ENCODE results near the gene MUC21. TPM values are rescaled to one million over a fixed set of nuclear protein-coding genes. Genes with fewer than 3 reads are reported as not detected.

The MUC21 gene
- total and polyA plus RNA-seq, 4 experiments from 2014 or later: not detected

GRCh38 chr6:30985490-30985889 is 2.0 kb downstream of the MUC21 start:
- Mint-ChIP-seq H3K4me1 (peaks cover 6 to 7% (median 6%) of the 10 kb centered on the region in 4 donors), H3K36me3 (no peaks in the 10 kb centered on the region), H3K27ac (no peak overlapping the region), H3K4me3 (no peak overlapping the region), H3K27me3 (peaks cover 22 to 23% of the 10 kb centered on the region in 2 donors), H3K9me3 (no peaks in the 10 kb centered on the region)
- Histone ChIP-seq H3K4me1 (ENCODE audit: insufficient read depth, low read length) (peaks cover 8% of the 10 kb centered on the region), H3K9me3 (ENCODE audit: control insufficient read depth in 1 of 2, low read length in 2 of 2) (no peaks in the 10 kb centered on the region), H3K27me3 (ENCODE audit: insufficient read depth, low read length) (no peaks in the 10 kb centered on the region), H3K27ac (ENCODE audit: low read depth, low read length) (no peak overlapping the region), H3K36me3 (ENCODE audit: insufficient read depth, low read length) (no peaks in the 10 kb centered on the region), H3K4me3 (ENCODE audit: low read length in 2 of 2) (no peak overlapping the region)
- intact Hi-C loops (cut with micrococcal nuclease): no loop called here
- POLR2A ChIA-PET (ENCODE audit: partially characterized antibody): no interaction called here
- CTCF ChIA-PET (ENCODE audit: partially characterized antibody): no interaction called here
- no peak for DNase-seq

- no peak overlapping the region for H3K4me3 ChIP-seq (ENCODE audit: low read length in 2 of 2)
- Mint-ChIP-seq H3K27ac (no peak overlapping the region), H3K36me3 (no peaks in the 10 kb centered on the region), H3K4me1 (peaks cover 9 to 13% (median 11%) of the 10 kb centered on the region in 4 donors), H3K4me3 (no peak overlapping the region), H3K9me3 (no peaks in the 10 kb centered on the region), H3K27me3 (peaks cover 13 to 19% of the 10 kb centered on the region in 2 donors)
- intact Hi-C loops (cut with micrococcal nuclease): no loop called here
- POLR2A ChIA-PET (ENCODE audit: partially characterized antibody): no interaction called here
- H3K27me3 ChIP-seq (ENCODE audit: insufficient read depth, low read length): no peaks in the 10 kb centered on the region
- H3K27ac ChIP-seq (ENCODE audit: low read depth, low read length): no peak overlapping the region
- peaks cover 13% of the 10 kb centered on the region for H3K4me1 ChIP-seq (ENCODE audit: insufficient read depth, low read length)
- no peaks in the 10 kb centered on the region for H3K36me3 ChIP-seq (ENCODE audit: insufficient read depth, low read length)
- CTCF ChIA-PET (ENCODE audit: partially characterized antibody): no interaction called here
- H3K9me3 ChIP-seq (ENCODE audit: control insufficient read depth in 1 of 2, low read length in 2 of 2): no peaks in the 10 kb centered on the region
- DNase-seq: no peak
Observed at GRCh38 chr6:30987304-30987703, 3.8 kb downstream of the MUC21 start.

- no peak overlapping the region for H3K4me3 Mint-ChIP-seq
- DNase-seq: no peak
- ChIA-PET POLR2A (ENCODE audit: partially characterized antibody) (no interaction called here), CTCF (ENCODE audit: partially characterized antibody) (no interaction called here)
- H3K27me3 Mint-ChIP-seq: peaks cover 4 to 8% of the 10 kb centered on the region in 2 donors
- Histone ChIP-seq H3K4me1 (ENCODE audit: insufficient read depth, low read length) (peaks cover 13% of the 10 kb centered on the region), H3K36me3 (ENCODE audit: insufficient read depth, low read length) (no peaks in the 10 kb centered on the region), H3K4me3 (ENCODE audit: low read length in 2 of 2) (no peak overlapping the region), H3K9me3 (ENCODE audit: control insufficient read depth in 1 of 2, low read length in 2 of 2) (no peaks in the 10 kb centered on the region), H3K27ac (ENCODE audit: low read depth, low read length) (no peak overlapping the region), H3K27me3 (ENCODE audit: insufficient read depth, low read length) (no peaks in the 10 kb centered on the region)
- intact Hi-C loops (cut with micrococcal nuclease): no loop called here
- no peaks in the 10 kb centered on the region for H3K9me3 Mint-ChIP-seq
- H3K27ac Mint-ChIP-seq: no peak overlapping the region
- no peaks in the 10 kb centered on the region for H3K36me3 Mint-ChIP-seq
- H3K4me1 Mint-ChIP-seq: peaks cover 7 to 13% (median 10%) of the 10 kb centered on the region in 4 donors
Observed at GRCh38 chr6:30988209-30988825, 4.8 kb downstream of the MUC21 start.

- H3K27ac Mint-ChIP-seq: peak overlapping the region in 5 of 7 donors; percentile 7 to 78 (median 64)
- Histone ChIP-seq H3K4me3 (ENCODE audit: low read length in 2 of 2) (no peak overlapping the region), H3K4me1 (ENCODE audit: insufficient read depth, low read length) (peaks cover 13% of the 10 kb centered on the region), H3K36me3 (ENCODE audit: insufficient read depth, low read length) (no peaks in the 10 kb centered on the region), H3K9me3 (ENCODE audit: control insufficient read depth in 1 of 2, low read length in 2 of 2) (no peaks in the 10 kb centered on the region), H3K27ac (ENCODE audit: low read depth, low read length) (no peak overlapping the region), H3K27me3 (ENCODE audit: insufficient read depth, low read length) (no peaks in the 10 kb centered on the region)
- ChIA-PET POLR2A (ENCODE audit: partially characterized antibody) (no interaction called here), CTCF (ENCODE audit: partially characterized antibody) (no interaction called here)
- peak in 4 of 5 donors; percentile 14 to 42 (median 16) for DNase-seq
- intact Hi-C loops (cut with micrococcal nuclease): no loop called here
- peaks cover 0 to 4% (median 0%) of the 10 kb centered on the region in 8 donors for H3K9me3 Mint-ChIP-seq
- H3K36me3 Mint-ChIP-seq: no peaks in the 10 kb centered on the region
- peaks cover 1% of the 10 kb centered on the region in 2 donors for H3K27me3 Mint-ChIP-seq
- H3K4me3 Mint-ChIP-seq: peak overlapping the region; percentile 71 to 90 (median 78)
- H3K4me1 Mint-ChIP-seq: peaks cover 7 to 13% (median 10%) of the 10 kb centered on the region in 4 donors
Observed at GRCh38 chr6:30990422-30991086, 7.0 kb downstream of the MUC21 start.

GRCh38 chr6:30991891-30992290 is 8.4 kb downstream of the MUC21 start:
- CTCF ChIA-PET (ENCODE audit: partially characterized antibody): no interaction called here
- H3K4me3 Mint-ChIP-seq: no peak overlapping the region

GRCh38 chr6:30997301-30997700 is 13.8 kb downstream of the MUC21 start:
- intact Hi-C loops (cut with micrococcal nuclease): no loop called here
- POLR2A ChIA-PET (ENCODE audit: partially characterized antibody): no interaction called here
- Histone ChIP-seq H3K27me3 (ENCODE audit: insufficient read depth, low read length) (no peaks in the 10 kb centered on the region), H3K27ac (ENCODE audit: low read depth, low read length) (no peak overlapping the region), H3K4me1 (ENCODE audit: insufficient read depth, low read length) (no peaks in the 10 kb centered on the region), H3K36me3 (ENCODE audit: insufficient read depth, low read length) (no peaks in the 10 kb centered on the region), H3K4me3 (ENCODE audit: low read length in 2 of 2) (no peak overlapping the region), H3K9me3 (ENCODE audit: control insufficient read depth in 1 of 2, low read length in 2 of 2) (no peaks in the 10 kb centered on the region)
- DNase-seq: no peak
- peaks cover 0 to 6% (median under 1%) of the 10 kb centered on the region in 4 donors for H3K4me1 Mint-ChIP-seq
- CTCF ChIA-PET (ENCODE audit: partially characterized antibody): no interaction called here
- H3K27me3 Mint-ChIP-seq: peaks cover 3 to 8% of the 10 kb centered on the region in 2 donors
- peaks cover 0 to 4% (median 0%) of the 10 kb centered on the region in 8 donors for H3K9me3 Mint-ChIP-seq
- H3K36me3 Mint-ChIP-seq: no peaks in the 10 kb centered on the region
- H3K4me3 Mint-ChIP-seq: peak overlapping the region in 1 of 8 donors; percentile 31
- H3K27ac Mint-ChIP-seq: no peak overlapping the region

More at GRCh38 chr6:30991891-30992290, 8.4 kb downstream of the MUC21 start:
- Mint-ChIP-seq H3K27me3 (peaks cover 1 to 5% of the 10 kb centered on the region in 2 donors), H3K36me3 (no peaks in the 10 kb centered on the region), H3K4me1 (peaks cover 7 to 13% (median 10%) of the 10 kb centered on the region in 4 donors), H3K9me3 (peaks cover 0 to 4% (median 0%) of the 10 kb centered on the region in 8 donors), H3K27ac (no peak overlapping the region)
- no peak for DNase-seq
- no peaks in the 10 kb centered on the region for H3K27me3 ChIP-seq (ENCODE audit: insufficient read depth, low read length)
- H3K4me3 ChIP-seq (ENCODE audit: low read length in 2 of 2): no peak overlapping the region
- POLR2A ChIA-PET (ENCODE audit: partially characterized antibody): no interaction called here
- no peaks in the 10 kb centered on the region for H3K36me3 ChIP-seq (ENCODE audit: insufficient read depth, low read length)
- H3K9me3 ChIP-seq (ENCODE audit: control insufficient read depth in 1 of 2, low read length in 2 of 2): no peaks in the 10 kb centered on the region
- intact Hi-C loops (cut with micrococcal nuclease): no loop called here
- H3K27ac ChIP-seq (ENCODE audit: low read depth, low read length): no peak overlapping the region
- H3K4me1 ChIP-seq (ENCODE audit: insufficient read depth, low read length): peaks cover 13% of the 10 kb centered on the region

- ChIA-PET POLR2A (ENCODE audit: partially characterized antibody) (no interaction called here), CTCF (ENCODE audit: partially characterized antibody) (no interaction called here)
- Histone ChIP-seq H3K9me3 (ENCODE audit: control insufficient read depth in 1 of 2, low read length in 2 of 2) (no peaks in the 10 kb centered on the region), H3K4me1 (ENCODE audit: insufficient read depth, low read length) (no peaks in the 10 kb centered on the region), H3K4me3 (ENCODE audit: low read length in 2 of 2) (no peak overlapping the region), H3K36me3 (ENCODE audit: insufficient read depth, low read length) (no peaks in the 10 kb centered on the region), H3K27me3 (ENCODE audit: insufficient read depth, low read length) (no peaks in the 10 kb centered on the region), H3K27ac (ENCODE audit: low read depth, low read length) (no peak overlapping the region)
- H3K36me3 Mint-ChIP-seq: no peaks in the 10 kb centered on the region
- intact Hi-C loops (cut with micrococcal nuclease): no loop called here
- H3K27me3 Mint-ChIP-seq: peaks cover 3 to 14% of the 10 kb centered on the region in 2 donors
- peaks cover 0 to 6% (median under 1%) of the 10 kb centered on the region in 4 donors for H3K4me1 Mint-ChIP-seq
- no peak overlapping the region for H3K4me3 Mint-ChIP-seq
- H3K9me3 Mint-ChIP-seq: peaks cover 0 to 4% (median 0%) of the 10 kb centered on the region in 8 donors
- no peak overlapping the region for H3K27ac Mint-ChIP-seq
- DNase-seq: no peak
Observed at GRCh38 chr6:30998785-30999184, 15.3 kb downstream of the MUC21 start.

Measured in CD4-positive, alpha-beta memory T cell (primary cell).